ENCODE data around the gene CACNA2D3.

- TF ChIP-seq EZH2phosphoT487 (IDR thresholded peaks at IDR 0.05; ENCODE audit: insufficient read depth, low read depth) (no peak), EZH2 (IDR thresholded peaks at IDR 0.05; ENCODE audit: insufficient read depth, poor library complexity, severe bottlenecking) (no peak)
Observed at GRCh38 chr3:54515441-54516213, 393.3 kb downstream of the CACNA2D3 start.
